DMS53 (cell line): ENCODE results near the gene GEMIN7.

Experiments
- DNase-seq: peaks from one replicate; lab custom pipeline; 2025; lab: John Stamatoyannopoulos, UW

The GEMIN7 gene

GRCh38 chr19:45079063-45079910 is at the start of gene GEMIN7:
GEMIN7 (plus strand) TSS chr19:45079260; CDS start chr19:45090115, 10,855 bp downstream.
- peak; percentile 87 for DNase-seq

- no peak for DNase-seq
Measured at GRCh38 chr19:45030825-45031224, 48.2 kb upstream of the GEMIN7 start.

GRCh38 chr19:45032421-45032820 is 46.6 kb upstream of the GEMIN7 start:
- no peak for DNase-seq

- DNase-seq, result no peak
Measured at GRCh38 chr19:45035755-45036154, 43.3 kb upstream of the GEMIN7 start.

- no peak for DNase-seq
Measured at GRCh38 chr19:45037393-45038169, 41.5 kb upstream of the GEMIN7 start.

- peak; percentile 94 for DNase-seq
Measured at GRCh38 chr19:45038931-45039893, 39.8 kb upstream of the GEMIN7 start, which contains the start of gene CLASRP. CLASRP (plus strand) TSS chr19:45039045; CDS start chr19:45040213, 1,168 bp downstream.

GRCh38 chr19:45040059-45040771 is 38.8 kb upstream of the GEMIN7 start:
- no peak for DNase-seq

- no peak for DNase-seq
Measured at GRCh38 chr19:45041125-45041524, 37.9 kb upstream of the GEMIN7 start.

- peak; percentile 77 for DNase-seq
Measured at GRCh38 chr19:45045671-45046353, 33.2 kb upstream of the GEMIN7 start.

GRCh38 chr19:45046355-45046754 is 32.7 kb upstream of the GEMIN7 start:
- DNase-seq, result no peak

- no peak for DNase-seq
Measured at GRCh38 chr19:45047188-45047797, 31.8 kb upstream of the GEMIN7 start.

GRCh38 chr19:45049073-45049736 is 29.9 kb upstream of the GEMIN7 start:
- DNase-seq, result no peak

GRCh38 chr19:45050036-45050435 is 29.0 kb upstream of the GEMIN7 start:
- no peak for DNase-seq

- DNase-seq, result no peak
Measured at GRCh38 chr19:45051929-45052579, 27.0 kb upstream of the GEMIN7 start.

- DNase-seq, result no peak
Measured at GRCh38 chr19:45056831-45057230, 22.2 kb upstream of the GEMIN7 start.

- no peak for DNase-seq
Measured at GRCh38 chr19:45057444-45057843, 21.6 kb upstream of the GEMIN7 start.

GRCh38 chr19:45058622-45059159 is 20.4 kb upstream of the GEMIN7 start:
- no peak for DNase-seq

- peak; percentile 82 for DNase-seq
Measured at GRCh38 chr19:45059258-45059965, 19.6 kb upstream of the GEMIN7 start.
